H9 (cell line): ENCODE data around the gene DNM1. TPM values are rescaled to one million over a fixed set of nuclear protein-coding genes. Genes with fewer than 3 reads are reported as not detected.

ENCODE experiments used
- DNase-seq: peaks from one replicate; pipeline ENCODE4 v3.0.0-alpha.2; 2017
- H2AFZ ChIP-seq: one replicate; pipeline ENCODE4 v1.6.1; 2013; ENCODE audit warnings: mild to moderate bottlenecking, low read length, control low read depth, moderate library complexity
- H2AK5ac ChIP-seq: 2 replicates; pipeline ENCODE4 v1.6.1; 2013; ENCODE audit warnings: low read length, control low read depth, mixed read lengths; ENCODE audit not compliant: insufficient read length
- H2BK120ac ChIP-seq: one replicate; pipeline ENCODE4 v1.6.1; 2013; ENCODE audit warnings: low read depth, mild to moderate bottlenecking, low read length, control low read depth, inconsistent platforms; ENCODE audit not compliant: poor library complexity, severe bottlenecking
- H2BK12ac ChIP-seq: 2 replicates; pipeline ENCODE4 v1.6.1; 2013; ENCODE audit warnings: low read length, control low read depth, mixed read lengths, low read depth; ENCODE audit not compliant: insufficient read length
- H2BK15ac ChIP-seq: 2 replicates; pipeline ENCODE4 v1.6.1; 2013; ENCODE audit warnings: low read depth, low read length, control low read depth
- H2BK20ac ChIP-seq: one replicate; pipeline ENCODE4 v1.6.1; 2013; ENCODE audit warnings: low read depth, mild to moderate bottlenecking, low read length, control low read depth, inconsistent platforms; ENCODE audit not compliant: poor library complexity, severe bottlenecking
- H2BK5ac ChIP-seq: 2 replicates; pipeline ENCODE4 v1.6.1; 2013; ENCODE audit warnings: low read length, control low read depth, mixed read lengths; ENCODE audit not compliant: insufficient read length
- H3K14ac ChIP-seq: 2 replicates; pipeline ENCODE4 v1.6.1; 2013; ENCODE audit warnings: low read length, control low read depth; ENCODE audit not compliant: insufficient read depth
- H3K18ac ChIP-seq: 2 replicates; pipeline ENCODE4 v1.6.1; 2013; ENCODE audit warnings: low read depth, mild to moderate bottlenecking, mixed read lengths, low read length, control low read depth; ENCODE audit not compliant: insufficient read length
- H3K23ac ChIP-seq: 2 replicates; pipeline ENCODE4 v1.6.1; 2013; ENCODE audit warnings: low read length, control low read depth, mixed read lengths, low read depth; ENCODE audit not compliant: insufficient read length
- H3K23me2 ChIP-seq: 2 replicates; pipeline ENCODE4 v1.6.1; 2013; ENCODE audit warnings: low read depth, mild to moderate bottlenecking, mixed read lengths, low read length, control low read depth; ENCODE audit not compliant: insufficient read length, poor library complexity, severe bottlenecking
- H3K27ac ChIP-seq: 2 replicates; pipeline ENCODE4 v1.5.1; 2013; ENCODE audit warnings: low read length, control low read depth, mixed read lengths, low read depth; ENCODE audit not compliant: insufficient read length
- H3K27me3 ChIP-seq: 2 replicates; pipeline ENCODE4 v1.6.1; 2013; ENCODE audit warnings: low read length, control low read depth, inconsistent platforms; ENCODE audit not compliant: insufficient read depth
- H3K4ac ChIP-seq: 2 replicates; pipeline ENCODE4 v1.6.1; 2013; ENCODE audit warnings: low read depth, mild to moderate bottlenecking, control low read depth, inconsistent platforms, low read length, moderate library complexity
- H3K4me1 ChIP-seq: 2 replicates; pipeline ENCODE4 v1.6.1; 2013; ENCODE audit warnings: low read length, control low read depth, inconsistent platforms; ENCODE audit not compliant: insufficient read depth
- H3K4me2 ChIP-seq: 2 replicates; pipeline ENCODE4 v1.6.1; 2013; ENCODE audit warnings: low read length, control low read depth, mixed read lengths; ENCODE audit not compliant: insufficient read length, insufficient read depth
- H3K56ac ChIP-seq: 2 replicates; pipeline ENCODE4 v1.6.1; 2013; ENCODE audit warnings: low read depth, mild to moderate bottlenecking, mixed read lengths, low read length, control low read depth; ENCODE audit not compliant: insufficient read length
- H3K79me1 ChIP-seq: 2 replicates; pipeline ENCODE4 v1.6.1; 2013; ENCODE audit warnings: low read depth, mild to moderate bottlenecking, moderate library complexity, low read length, control low read depth, inconsistent platforms; ENCODE audit not compliant: insufficient read depth, poor library complexity, severe bottlenecking
- H3K79me2 ChIP-seq: 2 replicates; pipeline ENCODE4 v1.6.1; 2013; ENCODE audit warnings: low read length, control low read depth, inconsistent platforms; ENCODE audit not compliant: insufficient read depth
- H3K9ac ChIP-seq: 2 replicates; pipeline ENCODE4 v1.6.1; 2013; ENCODE audit warnings: low read length, control low read depth, mixed read lengths; ENCODE audit not compliant: insufficient read length; ENCODE audit errors: extremely low read depth
- H3K9me3 ChIP-seq: one replicate; pipeline ENCODE4 v1.6.1; 2013; ENCODE audit warnings: low read depth, low read length, inconsistent platforms; ENCODE audit not compliant: control insufficient read depth
- H3T11ph ChIP-seq: one replicate; pipeline ENCODE4 v1.6.1; 2013; ENCODE audit warnings: mild to moderate bottlenecking, low read length, control low read depth, inconsistent platforms
- H4K20me1 ChIP-seq: one replicate; pipeline ENCODE4 v1.6.1; 2013; ENCODE audit not compliant: control insufficient read depth, insufficient read length, insufficient read depth
- H4K5ac ChIP-seq: 2 replicates; pipeline ENCODE4 v1.6.1; 2013; ENCODE audit warnings: low read depth, mild to moderate bottlenecking, mixed read lengths, low read length, control low read depth; ENCODE audit not compliant: insufficient read length
- H4K8ac ChIP-seq: replicated peaks from 2 replicates; pipeline ENCODE4 v1.6.1; 2013; ENCODE audit warnings: low read length, control low read depth, mixed read lengths, low read depth; ENCODE audit not compliant: insufficient read length
- H4K91ac ChIP-seq: 2 replicates; pipeline ENCODE4 v1.6.1; 2013; ENCODE audit warnings: low read depth, mild to moderate bottlenecking, moderate library complexity, mixed read lengths, low read length, control low read depth; ENCODE audit not compliant: insufficient read length
- H3K27ac Mint-ChIP-seq, 3 experiments: 2 replicates in 2 of 3; 3 replicates in 1 of 3; pipeline ENCODE4 v1.8.0; 2020 to 2021; ENCODE audit warnings: mixed read lengths in 3 of 3, mild to moderate bottlenecking in 1 of 3, moderate library complexity in 1 of 3
- H3K27me3 Mint-ChIP-seq: 2 replicates; pipeline ENCODE4 v1.8.0; 2021; ENCODE audit warnings: low read depth, mild to moderate bottlenecking, moderate library complexity, mixed read lengths
- H3K36me3 Mint-ChIP-seq, 3 experiments: 2 replicates in 2 of 3; 3 replicates in 1 of 3; pipeline ENCODE4 v1.8.0; 2020 to 2021; ENCODE audit warnings: low read depth in 3 of 3, mixed read lengths in 3 of 3; ENCODE audit not compliant: insufficient read depth in 1 of 3
- H3K4me1 Mint-ChIP-seq, 2 experiments: 2 replicates each; pipeline ENCODE4 v1.8.0; 2020; ENCODE audit warnings: mixed read lengths in 2 of 2
- H3K4me3 Mint-ChIP-seq, 2 experiments: 2 replicates in 1 of 2; 3 replicates in 1 of 2; pipeline ENCODE4 v1.8.0; 2020 to 2021; ENCODE audit warnings: mild to moderate bottlenecking in 2 of 2, mixed read lengths in 2 of 2, moderate library complexity in 1 of 2
- H3K9me3 Mint-ChIP-seq, 2 experiments: 2 replicates in 1 of 2; 3 replicates in 1 of 2; pipeline ENCODE4 v1.8.0; 2020; ENCODE audit warnings: mild to moderate bottlenecking in 2 of 2, mixed read lengths in 2 of 2, moderate library complexity in 1 of 2
- WGBS: extraction: QIAGEN DNeasy Blood & Tissue Kit; methylation state at CpG from one replicate; pipeline ENCODE4 v1.1.7; 2013; ENCODE audit warnings: missing lambda C conversion rate, low lambda C conversion rate, mixed read lengths; ENCODE audit not compliant: insufficient read length; ENCODE audit errors: extremely low coverage; 5-methylcytosine and 5-hydroxymethylcytosine counted together
- total RNA-seq: library from RNA; stranded (reverse); gene quantifications from 2 replicates; pipeline ENCODE4 v1.2.1, GENCODE V29; 2021
- TF ChIP-seq, protein P1 (sequence below): fragments of 200-600 bp; sonication (generic); conservative IDR thresholded peaks from 3 replicates; pipeline ENCODE4 v1.8.0; 2021; ENCODE audit warnings: antibody characterized with exemption, mild to moderate bottlenecking

Gene DNM1
- total RNA-seq, 1 experiment from 2014 or later, result 58.0 TPM

DNA sequence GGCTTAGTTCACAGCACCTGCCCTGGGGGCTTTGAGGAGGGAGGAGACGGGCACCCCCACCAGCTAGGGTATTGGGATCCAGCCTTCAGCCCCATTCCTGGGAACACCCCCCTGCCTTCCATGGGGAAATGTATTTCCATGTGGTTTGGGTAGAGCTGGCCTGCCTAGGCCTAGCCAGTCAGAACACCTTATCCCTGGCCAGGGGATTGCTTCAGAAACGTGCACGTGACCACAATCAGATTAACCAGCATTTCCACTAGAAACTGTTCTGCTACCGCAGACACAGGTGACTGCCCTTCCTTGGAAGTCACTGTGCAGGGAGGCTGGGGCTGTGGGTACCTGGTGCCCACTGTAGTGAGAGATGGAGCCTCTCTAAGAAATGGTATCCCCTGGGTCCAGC, 29.1 kb upstream of the DNM1 start:
- H3K79me2 ChIP-seq, result no peaks in the 10 kb centered on the region
- no peak overlapping the region for H3K9ac ChIP-seq
- no peak overlapping the region for H3T11ph ChIP-seq
- no peaks in the 10 kb centered on the region for H3K4me1 ChIP-seq
- H3K4me3 Mint-ChIP-seq, result no peak overlapping the region
- H2BK120ac ChIP-seq, result no peak overlapping the region
- H2BK20ac ChIP-seq, result no peak overlapping the region
- H4K8ac ChIP-seq, result no peak overlapping the region
- no CpG with 5 or more reads among the region's 4 CpGs for WGBS
- H2AFZ ChIP-seq, result no peak overlapping the region
- H3K27ac Mint-ChIP-seq, result no peak overlapping the region
- H3K23ac ChIP-seq, result no peak overlapping the region
- H3K36me3 Mint-ChIP-seq, result peaks cover 29 to 65% (median 53%) of the 10 kb centered on the region in 3 experiments
- H3K27me3 ChIP-seq, result no peaks in the 10 kb centered on the region
- H3K23me2 ChIP-seq, result no peaks in the 10 kb centered on the region
- H3K4me1 Mint-ChIP-seq, result no peaks in the 10 kb centered on the region
- TF ChIP-seq, protein P1, sequence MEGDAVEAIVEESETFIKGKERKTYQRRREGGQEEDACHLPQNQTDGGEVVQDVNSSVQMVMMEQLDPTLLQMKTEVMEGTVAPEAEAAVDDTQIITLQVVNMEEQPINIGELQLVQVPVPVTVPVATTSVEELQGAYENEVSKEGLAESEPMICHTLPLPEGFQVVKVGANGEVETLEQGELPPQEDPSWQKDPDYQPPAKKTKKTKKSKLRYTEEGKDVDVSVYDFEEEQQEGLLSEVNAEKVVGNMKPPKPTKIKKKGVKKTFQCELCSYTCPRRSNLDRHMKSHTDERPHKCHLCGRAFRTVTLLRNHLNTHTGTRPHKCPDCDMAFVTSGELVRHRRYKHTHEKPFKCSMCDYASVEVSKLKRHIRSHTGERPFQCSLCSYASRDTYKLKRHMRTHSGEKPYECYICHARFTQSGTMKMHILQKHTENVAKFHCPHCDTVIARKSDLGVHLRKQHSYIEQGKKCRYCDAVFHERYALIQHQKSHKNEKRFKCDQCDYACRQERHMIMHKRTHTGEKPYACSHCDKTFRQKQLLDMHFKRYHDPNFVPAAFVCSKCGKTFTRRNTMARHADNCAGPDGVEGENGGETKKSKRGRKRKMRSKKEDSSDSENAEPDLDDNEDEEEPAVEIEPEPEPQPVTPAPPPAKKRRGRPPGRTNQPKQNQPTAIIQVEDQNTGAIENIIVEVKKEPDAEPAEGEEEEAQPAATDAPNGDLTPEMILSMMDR, result no peak
- no peak for DNase-seq
- no peak overlapping the region for H2BK12ac ChIP-seq
- H3K27me3 Mint-ChIP-seq, result no peaks in the 10 kb centered on the region
- no peaks in the 10 kb centered on the region for H3K79me1 ChIP-seq
- H4K5ac ChIP-seq, result no peak overlapping the region
- no peaks in the 10 kb centered on the region for H4K20me1 ChIP-seq
- no peak overlapping the region for H3K14ac ChIP-seq
- H3K9me3 Mint-ChIP-seq, result peaks cover 0 to 3% of the 10 kb centered on the region in 2 experiments; a peak in 1 of 5 replicates
- no peak overlapping the region for H3K27ac ChIP-seq
- no peak overlapping the region for H2BK5ac ChIP-seq
- H3K9me3 ChIP-seq, result no peaks in the 10 kb centered on the region
- no peak overlapping the region for H3K4me2 ChIP-seq
- no peak overlapping the region for H3K4ac ChIP-seq
- no peak overlapping the region for H2AK5ac ChIP-seq
- no peak overlapping the region for H4K91ac ChIP-seq
- no peak overlapping the region for H3K18ac ChIP-seq
- H2BK15ac ChIP-seq, result no peak overlapping the region
- H3K56ac ChIP-seq, result no peak overlapping the region
